ENCODE data around the gene DNAJA4. TPM values are rescaled to one million over a fixed set of nuclear protein-coding genes. Genes with fewer than 3 reads are reported as not detected.

The DNAJA4 gene
- total and polyA plus RNA-seq, 2 of the 8 experiments (the other 6 are each of a cell fraction or from before 2014, with no cell fraction given): 3.6 to 6.2 TPM

DNA sequence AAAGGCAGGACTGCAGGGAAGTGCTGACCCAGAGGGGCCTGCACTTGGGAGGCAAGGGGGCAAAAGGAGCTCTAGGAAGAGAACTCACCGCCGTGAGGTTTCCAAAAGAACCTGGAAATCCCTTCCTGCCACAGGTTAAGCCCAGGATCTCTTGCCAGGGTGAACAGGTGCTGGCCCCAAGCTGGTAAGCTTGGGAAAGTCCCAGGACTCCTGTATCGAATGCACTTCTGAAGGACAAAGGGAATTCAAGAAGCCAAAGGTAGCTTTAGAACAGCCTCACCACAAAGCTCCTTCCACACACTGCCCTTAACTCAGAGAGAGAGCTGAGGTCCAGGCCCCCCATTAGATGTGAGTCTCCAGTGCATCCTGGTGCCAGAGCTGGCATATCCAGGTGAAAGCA, 46.9 kb downstream of the DNAJA4 start:
- Histone ChIP-seq H3K56ac (replicated peaks; ENCODE audit: insufficient read length, low read depth, low read length) (no peak overlapping the region), H4K91ac (replicated peaks; ENCODE audit: insufficient read length, low read length) (no peak overlapping the region), H3K9ac (replicated peaks in 1 of 4; ENCODE audit: extremely low read depth in 1 of 4, low read depth in 3 of 4, low read length in 3 of 4) (no peak overlapping the region), H3K4me2 (ENCODE audit: insufficient read depth in 1 of 2, low read depth in 2 of 2, low read length in 2 of 2) (no peak overlapping the region), H2BK5ac (ENCODE audit: low read depth, low read length) (no peak overlapping the region), H4K8ac (ENCODE audit: extremely low read depth, insufficient read depth, low read length) (no peak overlapping the region), H3K14ac (ENCODE audit: insufficient read length) (no peak overlapping the region), H3K27me3 (replicated peaks in 1 of 4; ENCODE audit: control insufficient read depth in 3 of 4, extremely low read depth in 1 of 4, insufficient read depth in 3 of 4, low read length in 3 of 4) (no peaks in the 10 kb centered on the region), H2BK15ac (ENCODE audit: low read length) (no peak overlapping the region), H3K36me3 (ENCODE audit: control insufficient read depth in 2 of 4, insufficient read depth in 4 of 4, low read length in 3 of 4) (no peaks in the 10 kb centered on the region), H3K79me1 (ENCODE audit: low read depth, low read length) (no peaks in the 10 kb centered on the region), H3K27ac (ENCODE audit: low read depth, low read length) (no peak overlapping the region), H2AFZ (ENCODE audit: low read length) (0 out of 2 replicates have a peak overlapping the region, but pooled peaks have one; percentile 47), H2BK120ac (replicated peaks; ENCODE audit: low read depth, low read length) (no peak overlapping the region), H2BK20ac (ENCODE audit: low read length) (no peak overlapping the region), H4K20me1 (replicated peaks in 1 of 2; ENCODE audit: control insufficient read depth in 1 of 2, insufficient read depth in 2 of 2, low read length in 2 of 2) (no peaks in the 10 kb centered on the region), H3K18ac (ENCODE audit: extremely low read depth, low read length) (no peak overlapping the region), H2BK12ac (ENCODE audit: low read depth, low read length) (no peak overlapping the region), H3K4me3 (ENCODE audit: extremely low read depth in 1 of 4, insufficient read depth in 2 of 4, low read depth in 3 of 4, low read length in 4 of 4) (no peak overlapping the region), H3K4ac (replicated peaks; ENCODE audit: insufficient read length, low read depth, low read length) (no peak overlapping the region), H3K23ac (ENCODE audit: insufficient read length) (no peak overlapping the region), H3K79me2 (ENCODE audit: control insufficient read depth in 1 of 2, insufficient read depth in 2 of 2, low read length in 2 of 2) (no peaks in the 10 kb centered on the region), H4K5ac (ENCODE audit: insufficient read length, low read depth, low read length) (no peak overlapping the region), H2AK5ac (ENCODE audit: low read depth, low read length) (no peak overlapping the region), H3K4me1 (replicated peaks in 1 of 4; ENCODE audit: control insufficient read depth in 3 of 4, insufficient read depth in 4 of 4, low read length in 3 of 4) (peaks cover 0 to 15% (median 5%) of the 10 kb centered on the region in 4 experiments; a peak in 6 of 7 replicates), H3K9me3 (ENCODE audit: insufficient read depth in 2 of 2, low read depth in 1 of 2, low read length in 1 of 2) (no peaks in the 10 kb centered on the region), H3K23me2 (ENCODE audit: low read depth, low read length) (no peaks in the 10 kb centered on the region)
- ChIA-PET CTCF (ENCODE audit: partially characterized antibody) (interaction anchor here (0.7 to 13.0 kb wide), 15 partner anchors 11 to 440 kb away, joined by 3 to 173 read pairs (median 4); partner anchors contain the start of gene CRABP1), POLR2A (ENCODE audit: partially characterized antibody) (interaction anchor here (1.2 to 1.7 kb wide), 4 partner anchors 28 to 128 kb away, joined by 3 to 11 read pairs (median 4); partner anchors contain the start of gene CRABP1)
- DNase-seq (ENCODE audit: low read depth in 1 of 2, low spot score in 2 of 2) (no peak), FAIRE-seq (no peak)
- WGBS, 2 experiments (ENCODE audit: extremely low coverage in 1 of 2, insufficient coverage in 1 of 2, insufficient read length in 1 of 2, insufficient replicate concordance in 2 of 2, low coverage in 1 of 2, low lambda C conversion rate in 2 of 2, missing lambda C conversion rate in 1 of 2): 65% methylated on average over 3 of the region's 3 CpGs; no CpG with 5 or more reads in 1 of the 2 experiments
- TF ChIP-seq BACH1 (IDR thresholded peaks at IDR 0.05; ENCODE audit: low read length) (no peak), POU5F1 (IDR thresholded peaks at IDR 0.05; ENCODE audit: low read depth, low read length) (no peak), ATF3 (IDR thresholded peaks at IDR 0.05; ENCODE audit: insufficient read depth, low read depth, low read length) (no peak), POLR2AphosphoS5 (IDR thresholded peaks at IDR 0.05; ENCODE audit: low read depth, low read length) (no peak), ATF2 (IDR thresholded peaks at IDR 0.05; ENCODE audit: low read length) (no peak), TAF7 (optimal IDR thresholded peaks at IDR 0.05; ENCODE audit: borderline replicate concordance, low read depth, low read length) (no peak), CTBP2 (IDR thresholded peaks at IDR 0.05; ENCODE audit: borderline replicate concordance, insufficient read depth, insufficient read length, low read length) (no peak), TBP (IDR thresholded peaks at IDR 0.05; ENCODE audit: low read depth, low read length) (no peak), RBBP5 (IDR thresholded peaks at IDR 0.05; ENCODE audit: borderline replicate concordance, low read depth, low read length) (no peak), KDM4A (IDR thresholded peaks at IDR 0.05; ENCODE audit: low read depth, low read length, severe bottlenecking) (no peak), NANOG (IDR thresholded peaks at IDR 0.05; ENCODE audit: insufficient read depth, low read depth, low read length, poor library complexity, severe bottlenecking) (no peak)
